Fibroblast of skin of left biceps (primary cell): ENCODE data around the gene HS6ST1.

Experiments
- DNase-seq, 2 experiments: peaks; one replicate each; pipeline ENCODE4 v3.0.0-alpha.2; 2013; ENCODE audit warnings: low read depth in 2 of 2

The HS6ST1 gene

GRCh38 chr2:128310094-128310716 lies 8.5 kb downstream of the HS6ST1 start:
- DNase-seq, result no peak

GRCh38 chr2:128309280-128310093 lies 9.2 kb downstream of the HS6ST1 start:
- no peak for DNase-seq

GRCh38 chr2:128308889-128309279 lies 9.8 kb downstream of the HS6ST1 start:
- no peak for DNase-seq

GRCh38 chr2:128308284-128308731 lies 10.4 kb downstream of the HS6ST1 start:
- no peak for DNase-seq

- DNase-seq, result no peak
Measured at GRCh38 chr2:128307595-128307994, 11.1 kb downstream of the HS6ST1 start.

- no peak for DNase-seq
Measured at GRCh38 chr2:128306931-128307460, 11.7 kb downstream of the HS6ST1 start.

- DNase-seq, result peak; percentile 77 to 79
Measured at GRCh38 chr2:128306081-128306930, 12.4 kb downstream of the HS6ST1 start.

GRCh38 chr2:128305555-128306080 lies 13.1 kb downstream of the HS6ST1 start:
- DNase-seq, result no peak

GRCh38 chr2:128304715-128305554 lies 13.7 kb downstream of the HS6ST1 start:
- peak; percentile 90 for DNase-seq

GRCh38 chr2:128304330-128304714 lies 14.3 kb downstream of the HS6ST1 start:
- no peak for DNase-seq

- DNase-seq, result no peak
Measured at GRCh38 chr2:128303911-128304310, 14.8 kb downstream of the HS6ST1 start.

GRCh38 chr2:128303095-128303791 lies 15.4 kb downstream of the HS6ST1 start:
- no peak for DNase-seq

- DNase-seq, result no peak
Measured at GRCh38 chr2:128302744-128303067, 16.0 kb downstream of the HS6ST1 start.

GRCh38 chr2:128302011-128302743 lies 16.5 kb downstream of the HS6ST1 start:
- no peak for DNase-seq

- peak; percentile 77 to 79 for DNase-seq
Measured at GRCh38 chr2:128301501-128301966, 17.1 kb downstream of the HS6ST1 start.

GRCh38 chr2:128301021-128301420 lies 17.6 kb downstream of the HS6ST1 start:
- no peak for DNase-seq

GRCh38 chr2:128300151-128301020 lies 18.3 kb downstream of the HS6ST1 start:
- DNase-seq, result no peak

GRCh38 chr2:128299628-128300027 lies 19.0 kb downstream of the HS6ST1 start:
- no peak for DNase-seq
